GM23248 (cell line): ENCODE measurements around the gene SPATA12. TPM values are rescaled to one million over a fixed set of nuclear protein-coding genes. Genes with fewer than 3 reads are reported as not detected.

Experiments
- DNase-seq: peaks from one replicate; pipeline ENCODE4 v3.0.0-alpha.2; 2015
- H2AFZ ChIP-seq: fragments of 200-600 bp; sonication (generic); 2 replicates; pipeline ENCODE4 v1.6.1; 2016; ENCODE audit warnings: antibody characterized with exemption
- H3F3A ChIP-seq: fragments of 200-600 bp; sonication (generic); 2 replicates; pipeline ENCODE4 v1.6.1; 2016; ENCODE audit warnings: mild to moderate bottlenecking, antibody characterized with exemption, mixed run types; ENCODE audit not compliant: insufficient read depth
- H3K27ac ChIP-seq: fragments of 200-600 bp; sonication (generic); 2 replicates; pipeline ENCODE4 v1.5.1; 2016; ENCODE audit warnings: mild to moderate bottlenecking
- H3K27me3 ChIP-seq: fragments of 200-600 bp; sonication (generic); replicated peaks from 2 replicates; pipeline ENCODE4 v1.6.1; 2016; ENCODE audit warnings: mild to moderate bottlenecking; ENCODE audit not compliant: insufficient read depth
- H3K36me3 ChIP-seq: fragments of 200-600 bp; sonication (generic); 2 replicates; pipeline ENCODE4 v1.6.1; 2016; ENCODE audit warnings: low read depth, mild to moderate bottlenecking
- H3K4me1 ChIP-seq: fragments of 200-600 bp; sonication (generic); 2 replicates; pipeline ENCODE4 v1.6.1; 2016; ENCODE audit warnings: mild to moderate bottlenecking; ENCODE audit not compliant: insufficient read depth
- H3K4me2 ChIP-seq: fragments of 200-600 bp; sonication (generic); one replicate; pipeline ENCODE4 v1.6.1; 2016; ENCODE audit warnings: mild to moderate bottlenecking; ENCODE audit not compliant: unreplicated experiment
- H3K4me3 ChIP-seq: fragments of 200-600 bp; sonication (generic); 2 replicates; pipeline ENCODE4 v1.5.1; 2016; ENCODE audit warnings: mild to moderate bottlenecking
- H3K79me2 ChIP-seq: fragments of 200-600 bp; sonication (generic); 2 replicates; pipeline ENCODE4 v1.6.1; 2016; ENCODE audit warnings: mild to moderate bottlenecking; ENCODE audit not compliant: insufficient read depth
- H3K9ac ChIP-seq: fragments of 200-600 bp; sonication (generic); 2 replicates; pipeline ENCODE4 v1.6.1; 2016; ENCODE audit warnings: mild to moderate bottlenecking
- H3K9me2 ChIP-seq: fragments of 200-600 bp; sonication (generic); 2 replicates; pipeline ENCODE4 v1.6.1; 2016; ENCODE audit warnings: mixed run types, mild to moderate bottlenecking, moderate library complexity; ENCODE audit not compliant: insufficient read depth
- H3K9me3 ChIP-seq: fragments of 200-600 bp; sonication (generic); one replicate; pipeline ENCODE4 v1.6.1; 2017; ENCODE audit warnings: low read depth
- H4K20me1 ChIP-seq: fragments of 200-600 bp; sonication (generic); 2 replicates; pipeline ENCODE4 v1.6.0; 2016; ENCODE audit not compliant: insufficient read depth
- EZH2 ChIP-seq: fragments of 200-600 bp; sonication (generic); IDR thresholded peaks from 2 replicates; pipeline ENCODE4 v1.6.1; 2018; ENCODE audit warnings: antibody characterized with exemption, mild to moderate bottlenecking; ENCODE audit not compliant: insufficient read depth, poor library complexity, severe bottlenecking
- EZH2phosphoT487 ChIP-seq: fragments of 200-600 bp; sonication (generic); IDR thresholded peaks from 2 replicates; pipeline ENCODE4 v1.6.1; 2018; ENCODE audit warnings: antibody characterized with exemption, moderate library complexity, mild to moderate bottlenecking, low read depth; ENCODE audit not compliant: insufficient read depth
- WGBS, 2 experiments: methylation state at CpG; one replicate each; pipeline ENCODE4 v1.1.6; 2015 to 2017; ENCODE audit warnings: low lambda C conversion rate in 2 of 2, low coverage in 1 of 2; ENCODE audit errors: missing lambda C conversion rate in 2 of 2; 5-methylcytosine and 5-hydroxymethylcytosine counted together
- in situ Hi-C: fragments of 300-500 bp; cut with MboI; formaldehyde crosslinking; loops from 2 replicates; pipeline ENCODE4 v1.15.0; 2020
- polyA plus RNA-seq: library from polyadenylated mRNA; unstranded; fragments of >200 nt; fragmentation: Nextera tagmentation; extraction: Ambion mirVana; gene quantifications from 2 replicates; pipeline ENCODE4 v1.2.1, GENCODE V29; 2016
- total RNA-seq: library from RNA; depleted of rRNA; stranded (reverse); fragments of >200 nt; shearing (Covaris generic); gene quantifications from 2 replicates; pipeline ENCODE4 v1.2.3, GENCODE V29; 2014

SPATA12 gene
- total and polyA plus RNA-seq, 2 experiments from 2014 or later = not detected

DNA sequence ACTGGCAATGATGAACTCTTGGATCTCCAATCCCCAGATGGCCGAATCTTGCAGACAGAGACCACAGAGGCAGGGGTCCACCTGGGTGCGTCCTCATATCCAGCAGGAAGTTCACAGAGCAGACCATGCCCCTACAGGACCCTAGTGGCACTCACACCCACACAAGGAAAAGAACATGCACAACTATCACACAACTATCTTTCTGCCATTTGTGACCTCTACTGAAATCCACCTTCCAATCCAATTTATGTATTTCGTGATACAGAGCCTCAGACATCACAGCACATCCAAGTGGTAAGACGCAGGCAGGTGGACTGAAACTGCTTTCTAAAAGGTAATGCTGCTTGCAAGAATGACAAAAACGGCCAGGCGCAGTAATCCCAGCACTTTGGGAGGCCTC, 44.6 kb upstream of the SPATA12 start:
- Histone ChIP-seq H3K9me3 (no peaks in the 10 kb centered on the region), H3K4me3 (no peak overlapping the region), H3K27ac (no peak overlapping the region), H3K4me1 (peaks cover 13% of the 10 kb centered on the region), H3K27me3 (no peaks in the 10 kb centered on the region), H3K36me3 (no peaks in the 10 kb centered on the region), H3K9ac (no peak overlapping the region), H4K20me1 (no peaks in the 10 kb centered on the region), H2AFZ (no peak overlapping the region), H3F3A (no peaks in the 10 kb centered on the region), H3K9me2 (no peaks in the 10 kb centered on the region), H3K4me2 (no peak overlapping the region), H3K79me2 (no peaks in the 10 kb centered on the region)
- no peak for DNase-seq
- no peak for TF ChIP-seq EZH2
- TF ChIP-seq EZH2phosphoT487 = no peak
- 90 to 96% methylated on average over 6 of the region's 6 CpGs for WGBS, 2 experiments
- in situ Hi-C loops = no loop called here

DNA sequence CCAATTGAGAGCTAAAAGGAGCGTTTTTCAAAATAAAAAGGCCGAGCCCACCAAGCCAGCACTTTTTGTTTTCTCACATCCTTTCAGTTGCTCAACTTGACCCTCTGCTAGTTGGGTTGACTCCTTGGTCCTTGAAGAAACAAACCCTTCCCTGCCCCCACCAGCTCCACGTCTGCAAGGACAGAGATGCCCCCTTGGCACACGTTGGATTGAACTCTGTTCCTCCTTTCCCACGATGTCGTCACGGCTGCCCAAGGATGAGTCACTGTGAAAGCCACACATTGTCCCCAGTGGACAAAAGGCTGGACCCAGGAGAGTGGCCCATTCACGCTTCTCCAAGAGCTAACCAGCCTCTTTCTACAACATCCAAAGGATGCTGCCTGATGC, 43.0 kb upstream of the SPATA12 start:
- H3F3A ChIP-seq = no peaks in the 10 kb centered on the region
- no peak overlapping the region for H3K4me3 ChIP-seq
- H3K9me3 ChIP-seq = no peaks in the 10 kb centered on the region
- peaks cover 13% of the 10 kb centered on the region for H3K4me1 ChIP-seq
- no peaks in the 10 kb centered on the region for H3K36me3 ChIP-seq
- H3K9ac ChIP-seq = no peak overlapping the region
- DNase-seq = no peak
- no peak overlapping the region for H3K27ac ChIP-seq
- WGBS, 2 experiments = 58 to 66% methylated on average over 8 of the region's 8 CpGs
- TF ChIP-seq EZH2 = no peak
- no peak for TF ChIP-seq EZH2phosphoT487
- no peaks in the 10 kb centered on the region for H3K9me2 ChIP-seq
- no peaks in the 10 kb centered on the region for H3K79me2 ChIP-seq
- H3K4me2 ChIP-seq = peak overlapping the region; percentile 38
- no peaks in the 10 kb centered on the region for H3K27me3 ChIP-seq
- peak overlapping the region; percentile 46 for H2AFZ ChIP-seq
- in situ Hi-C loops = no loop called here
- no peaks in the 10 kb centered on the region for H4K20me1 ChIP-seq

DNA sequence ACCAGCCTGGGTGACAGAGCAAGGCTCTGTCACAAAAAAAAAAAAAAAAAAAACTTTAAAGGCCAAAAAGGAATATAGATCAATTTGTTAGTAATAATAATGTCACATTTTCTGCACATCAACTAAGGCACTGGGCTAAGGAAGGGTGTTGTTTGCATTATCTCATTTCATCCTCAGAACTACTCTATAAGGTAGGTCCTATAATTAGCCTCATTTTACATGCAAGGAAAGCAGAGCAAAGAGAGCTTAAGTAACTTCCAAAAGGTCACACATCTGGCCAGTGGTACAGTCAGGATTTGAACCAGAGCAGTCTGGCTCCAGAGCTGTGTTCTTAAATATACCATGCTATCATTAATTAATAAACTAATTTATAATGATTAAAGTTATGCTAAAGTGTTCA, 42.2 kb upstream of the SPATA12 start:
- no peaks in the 10 kb centered on the region for H3K36me3 ChIP-seq
- no peaks in the 10 kb centered on the region for H3K9me3 ChIP-seq
- DNase-seq = no peak
- H3K4me1 ChIP-seq = peaks cover 13% of the 10 kb centered on the region
- H3K79me2 ChIP-seq = no peaks in the 10 kb centered on the region
- H3K4me2 ChIP-seq = no peak overlapping the region
- no peak overlapping the region for H3K4me3 ChIP-seq
- no peaks in the 10 kb centered on the region for H3F3A ChIP-seq
- H4K20me1 ChIP-seq = no peaks in the 10 kb centered on the region
- H3K9me2 ChIP-seq = no peaks in the 10 kb centered on the region
- H2AFZ ChIP-seq = no peak overlapping the region
- no peak overlapping the region for H3K27ac ChIP-seq
- in situ Hi-C loops = no loop called here
- no peak overlapping the region for H3K9ac ChIP-seq
- no peak for TF ChIP-seq EZH2phosphoT487
- H3K27me3 ChIP-seq = no peaks in the 10 kb centered on the region

DNA sequence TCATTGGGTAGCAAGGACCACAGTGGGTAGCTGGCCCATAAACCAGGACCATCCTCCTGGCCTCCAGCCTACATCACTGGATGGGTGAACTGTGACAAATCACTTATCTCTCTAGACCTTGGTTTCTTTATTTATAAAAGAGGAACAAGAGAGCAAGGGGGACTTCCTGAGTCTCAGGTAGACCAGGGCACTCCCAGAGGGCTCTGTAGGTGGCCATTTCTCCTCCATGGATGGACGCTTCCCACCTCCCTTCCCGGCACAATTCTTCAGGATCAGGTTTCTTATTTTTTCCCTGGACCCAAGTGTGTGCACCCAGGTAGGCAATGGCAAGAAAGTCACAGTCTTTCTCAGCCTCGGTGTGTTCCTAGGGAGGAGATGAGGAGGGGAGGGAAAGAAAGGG, 41.4 kb upstream of the SPATA12 start:
- Histone ChIP-seq H3K79me2 (no peaks in the 10 kb centered on the region), H3K4me3 (no peak overlapping the region), H2AFZ (no peak overlapping the region), H3K9ac (no peak overlapping the region), H3K27me3 (no peaks in the 10 kb centered on the region), H3K36me3 (no peaks in the 10 kb centered on the region), H3F3A (no peaks in the 10 kb centered on the region), H3K4me2 (no peak overlapping the region), H3K27ac (no peak overlapping the region), H3K9me3 (no peaks in the 10 kb centered on the region), H3K4me1 (peaks cover 13% of the 10 kb centered on the region), H3K9me2 (no peaks in the 10 kb centered on the region), H4K20me1 (no peaks in the 10 kb centered on the region)
- TF ChIP-seq EZH2phosphoT487 (no peak), EZH2 (no peak)
- in situ Hi-C loops = no loop called here
- DNase-seq = no peak
- WGBS, 2 experiments = 83 to 85% methylated on average over 3 of the region's 3 CpGs

DNA sequence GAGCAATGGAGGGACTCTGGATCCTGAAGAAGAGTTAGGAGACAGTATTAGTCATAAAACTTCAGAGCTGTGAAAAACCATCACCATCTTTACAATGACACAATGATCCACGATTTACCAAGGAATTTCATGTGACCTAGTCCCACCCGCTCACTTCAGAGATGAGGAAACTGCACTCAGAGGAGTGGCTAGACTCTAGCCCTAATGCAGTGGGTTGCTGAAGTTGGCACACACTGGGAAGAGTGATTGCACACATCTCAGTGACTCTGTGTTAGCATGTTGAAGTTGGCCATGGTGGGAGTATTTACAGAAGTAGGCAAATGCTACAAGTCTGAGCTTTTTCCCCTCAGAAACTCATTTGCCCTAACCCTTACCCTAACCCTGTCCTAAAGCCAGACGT, 35.2 kb upstream of the SPATA12 start:
- TF ChIP-seq EZH2 = no peak
- no peak for TF ChIP-seq EZH2phosphoT487
- no peaks in the 10 kb centered on the region for H3K27me3 ChIP-seq
- 53 to 54% methylated on average over 3 of the region's 3 CpGs for WGBS, 2 experiments
- no peak overlapping the region for H3K4me3 ChIP-seq
- H3F3A ChIP-seq = no peaks in the 10 kb centered on the region
- H3K36me3 ChIP-seq = no peaks in the 10 kb centered on the region
- H3K79me2 ChIP-seq = no peaks in the 10 kb centered on the region
- H3K9ac ChIP-seq = no peak overlapping the region
- no peak overlapping the region for H3K4me2 ChIP-seq
- H3K27ac ChIP-seq = no peak overlapping the region
- H3K4me1 ChIP-seq = no peaks in the 10 kb centered on the region
- no peak for DNase-seq
- H3K9me2 ChIP-seq = no peaks in the 10 kb centered on the region
- in situ Hi-C loops = no loop called here
- H3K9me3 ChIP-seq = no peaks in the 10 kb centered on the region
- H4K20me1 ChIP-seq = no peaks in the 10 kb centered on the region
- H2AFZ ChIP-seq = no peak overlapping the region
